OCI-LY1 (cell line): ENCODE results near the gene TGM1.
A peak's percentile ranks its signal among the peaks of the same experiment; 100 is the strongest.

Experiments used
- H2AFZ ChIP-seq: fragments of 200-600 bp; sonication (generic), shearing (Covaris generic); 2 replicates; pipeline ENCODE4 v1.6.0; 2014; ENCODE audit warnings: antibody characterized with exemption, mild to moderate bottlenecking, low read length
- H3F3A ChIP-seq: fragments of 200-600 bp; sonication (generic), shearing (Covaris generic); 2 replicates; pipeline ENCODE4 v1.6.0; 2014; ENCODE audit warnings: mild to moderate bottlenecking, antibody characterized with exemption, low read length, moderate library complexity; ENCODE audit not compliant: insufficient read depth
- H3K27ac ChIP-seq: fragments of 200-600 bp; sonication (generic); 2 replicates; pipeline ENCODE4 v1.5.1; 2014; ENCODE audit warnings: low read length, mixed run types, mild to moderate bottlenecking, low read depth; ENCODE audit not compliant: poor library complexity, severe bottlenecking
- H3K27me3 ChIP-seq: fragments of 200-600 bp; sonication (generic); 2 replicates; pipeline ENCODE4 v1.6.0; 2014; ENCODE audit warnings: antibody characterized with exemption, mild to moderate bottlenecking, low read length, moderate library complexity; ENCODE audit not compliant: insufficient read depth
- H3K36me3 ChIP-seq: fragments of 200-600 bp; sonication (generic); 2 replicates; pipeline ENCODE4 v1.6.1; 2014; ENCODE audit warnings: mild to moderate bottlenecking, antibody characterized with exemption, low read length, moderate library complexity, mixed read lengths; ENCODE audit not compliant: insufficient read depth
- H3K4me1 ChIP-seq: fragments of 200-600 bp; sonication (generic); 2 replicates; pipeline ENCODE4 v1.5.1; 2014; ENCODE audit warnings: mild to moderate bottlenecking, low read length, moderate library complexity; ENCODE audit not compliant: insufficient read depth, severe bottlenecking
- H3K4me2 ChIP-seq: fragments of 200-600 bp; sonication (generic), shearing (Covaris generic); 2 replicates; pipeline ENCODE4 v1.6.1; 2014; ENCODE audit warnings: low read length
- H3K4me3 ChIP-seq: fragments of 200-600 bp; sonication (generic); 2 replicates; pipeline ENCODE4 v1.5.1; 2014; ENCODE audit warnings: low read length, low read depth, mild to moderate bottlenecking, mixed read lengths; ENCODE audit not compliant: poor library complexity, severe bottlenecking
- H3K79me2 ChIP-seq: fragments of 200-600 bp; shearing (Covaris generic); 2 replicates; pipeline ENCODE4 v1.6.1; 2016; ENCODE audit warnings: mixed run types, low read length, mixed read lengths; ENCODE audit not compliant: insufficient read depth
- H3K9ac ChIP-seq: fragments of 200-600 bp; sonication (generic), shearing (Covaris generic); 2 replicates; pipeline ENCODE4 v1.6.1; 2014; ENCODE audit warnings: mild to moderate bottlenecking, low read length, mixed read lengths
- H3K9me2 ChIP-seq: fragments of 200-600 bp; sonication (generic), shearing (Covaris generic); 2 replicates; pipeline ENCODE4 v1.6.1; 2014; ENCODE audit warnings: low read depth, mild to moderate bottlenecking, low read length, mixed read lengths
- H3K9me3 ChIP-seq: fragments of 200-600 bp; shearing (Covaris generic); 2 replicates; pipeline ENCODE4 v1.6.1; 2014; ENCODE audit warnings: low read length, mixed read lengths
- H4K20me1 ChIP-seq: fragments of 200-600 bp; sonication (generic), shearing (Covaris generic); 2 replicates; pipeline ENCODE4 v1.6.0; 2016; ENCODE audit warnings: mild to moderate bottlenecking, low read length; ENCODE audit not compliant: insufficient read depth
- EZH2 ChIP-seq: fragments of 200-600 bp; sonication (generic), shearing (Covaris generic); IDR thresholded peaks from 2 replicates; pipeline ENCODE4 v1.8.0; 2017; ENCODE audit warnings: borderline replicate concordance, mixed run types, mild to moderate bottlenecking, antibody characterized with exemption, low read length, moderate library complexity, mixed read lengths
- TF ChIP-seq, protein P1 (sequence below): fragments of 200-600 bp; sonication (generic), shearing (Covaris generic); IDR thresholded peaks from 2 replicates; pipeline ENCODE4 v1.5.1; 2017; ENCODE audit warnings: mild to moderate bottlenecking, antibody characterized with exemption, low read length, moderate library complexity, mixed read lengths

The TGM1 gene

DNA sequence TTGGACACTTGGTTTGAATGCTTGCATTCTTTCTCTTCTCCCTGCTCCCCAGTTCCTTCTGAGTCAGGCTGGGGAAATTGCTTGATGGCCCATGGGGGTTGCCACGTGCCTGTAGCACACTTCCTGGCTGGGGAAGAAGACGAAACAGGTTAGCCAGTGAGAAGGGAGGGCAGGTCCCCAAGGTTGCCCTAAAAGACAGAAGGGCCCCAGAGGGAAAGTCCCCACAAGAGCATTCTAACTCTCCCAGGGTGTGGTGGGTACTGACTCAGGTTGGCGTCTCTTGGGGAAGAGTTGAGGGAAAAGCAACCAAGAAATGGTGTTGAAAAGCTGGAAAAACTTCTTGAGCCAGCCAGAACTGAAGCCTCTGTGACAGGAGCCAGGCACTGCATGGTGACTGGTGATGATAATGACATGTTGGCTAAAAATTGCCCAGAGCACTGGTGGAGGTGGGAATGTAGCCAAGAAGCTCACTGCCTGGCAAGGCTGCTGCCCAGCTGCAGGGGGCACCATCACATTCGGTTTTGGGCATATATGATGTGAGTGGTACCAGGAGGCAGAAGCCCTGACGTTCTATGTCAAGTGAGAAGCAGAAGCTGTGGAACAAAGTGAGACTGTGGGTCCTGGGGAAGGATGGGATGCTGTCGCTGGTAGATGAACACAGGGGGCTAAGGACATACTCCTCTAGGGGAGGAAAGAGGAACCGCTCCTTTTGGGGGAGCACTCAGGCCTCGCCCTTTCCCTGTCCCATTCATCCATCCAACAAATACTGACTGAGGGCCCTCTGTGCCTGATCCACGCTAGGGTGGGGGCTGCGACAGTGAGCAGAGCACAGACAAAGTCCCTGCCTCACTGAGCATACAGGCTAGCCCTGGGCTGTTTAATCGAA is 16.6 kb upstream of the TGM1 start:
- Histone ChIP-seq H3F3A (no peaks in the 10 kb centered on the region), H2AFZ (no peak overlapping the region), H3K27me3 (no peaks in the 10 kb centered on the region), H4K20me1 (no peaks in the 10 kb centered on the region), H3K27ac (no peak overlapping the region), H3K9ac (no peak overlapping the region), H3K4me3 (no peak overlapping the region), H3K36me3 (no peaks in the 10 kb centered on the region), H3K4me2 (no peak overlapping the region), H3K4me1 (peaks cover 23% of the 10 kb centered on the region), H3K9me2 (no peaks in the 10 kb centered on the region), H3K9me3 (no peaks in the 10 kb centered on the region), H3K79me2 (no peaks in the 10 kb centered on the region)
- TF ChIP-seq, protein P1, sequence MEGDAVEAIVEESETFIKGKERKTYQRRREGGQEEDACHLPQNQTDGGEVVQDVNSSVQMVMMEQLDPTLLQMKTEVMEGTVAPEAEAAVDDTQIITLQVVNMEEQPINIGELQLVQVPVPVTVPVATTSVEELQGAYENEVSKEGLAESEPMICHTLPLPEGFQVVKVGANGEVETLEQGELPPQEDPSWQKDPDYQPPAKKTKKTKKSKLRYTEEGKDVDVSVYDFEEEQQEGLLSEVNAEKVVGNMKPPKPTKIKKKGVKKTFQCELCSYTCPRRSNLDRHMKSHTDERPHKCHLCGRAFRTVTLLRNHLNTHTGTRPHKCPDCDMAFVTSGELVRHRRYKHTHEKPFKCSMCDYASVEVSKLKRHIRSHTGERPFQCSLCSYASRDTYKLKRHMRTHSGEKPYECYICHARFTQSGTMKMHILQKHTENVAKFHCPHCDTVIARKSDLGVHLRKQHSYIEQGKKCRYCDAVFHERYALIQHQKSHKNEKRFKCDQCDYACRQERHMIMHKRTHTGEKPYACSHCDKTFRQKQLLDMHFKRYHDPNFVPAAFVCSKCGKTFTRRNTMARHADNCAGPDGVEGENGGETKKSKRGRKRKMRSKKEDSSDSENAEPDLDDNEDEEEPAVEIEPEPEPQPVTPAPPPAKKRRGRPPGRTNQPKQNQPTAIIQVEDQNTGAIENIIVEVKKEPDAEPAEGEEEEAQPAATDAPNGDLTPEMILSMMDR = peak; percentile 67
- no peak for TF ChIP-seq EZH2

DNA sequence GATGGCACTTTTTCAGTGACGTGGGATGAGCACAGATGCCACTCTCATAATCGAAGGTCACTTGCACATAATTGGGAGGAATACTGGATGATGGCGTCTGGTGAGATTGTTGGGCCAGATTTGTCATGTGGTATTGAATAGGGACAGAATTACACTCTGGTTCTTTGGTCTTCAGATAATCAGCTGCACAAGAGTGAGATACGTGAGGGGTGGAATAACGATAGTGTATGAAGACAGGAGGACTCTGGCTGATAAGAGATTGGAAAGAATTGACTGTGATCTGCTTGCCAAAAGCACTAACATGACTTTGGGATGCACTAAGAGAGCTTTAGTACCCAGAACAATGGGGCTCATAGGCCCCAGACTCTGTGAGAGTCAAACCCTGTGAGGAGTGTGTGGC is 15.4 kb upstream of the TGM1 start:
- Histone ChIP-seq H2AFZ (no peak overlapping the region), H3K9ac (no peak overlapping the region), H3K4me3 (no peak overlapping the region), H3K9me3 (no peaks in the 10 kb centered on the region), H3F3A (no peaks in the 10 kb centered on the region), H3K4me1 (peaks cover 34% of the 10 kb centered on the region), H3K27ac (no peak overlapping the region), H3K9me2 (no peaks in the 10 kb centered on the region), H4K20me1 (no peaks in the 10 kb centered on the region), H3K27me3 (no peaks in the 10 kb centered on the region), H3K79me2 (no peaks in the 10 kb centered on the region), H3K4me2 (no peak overlapping the region), H3K36me3 (no peaks in the 10 kb centered on the region)
- no peak for TF ChIP-seq EZH2
- TF ChIP-seq, protein P1 = no peak

DNA sequence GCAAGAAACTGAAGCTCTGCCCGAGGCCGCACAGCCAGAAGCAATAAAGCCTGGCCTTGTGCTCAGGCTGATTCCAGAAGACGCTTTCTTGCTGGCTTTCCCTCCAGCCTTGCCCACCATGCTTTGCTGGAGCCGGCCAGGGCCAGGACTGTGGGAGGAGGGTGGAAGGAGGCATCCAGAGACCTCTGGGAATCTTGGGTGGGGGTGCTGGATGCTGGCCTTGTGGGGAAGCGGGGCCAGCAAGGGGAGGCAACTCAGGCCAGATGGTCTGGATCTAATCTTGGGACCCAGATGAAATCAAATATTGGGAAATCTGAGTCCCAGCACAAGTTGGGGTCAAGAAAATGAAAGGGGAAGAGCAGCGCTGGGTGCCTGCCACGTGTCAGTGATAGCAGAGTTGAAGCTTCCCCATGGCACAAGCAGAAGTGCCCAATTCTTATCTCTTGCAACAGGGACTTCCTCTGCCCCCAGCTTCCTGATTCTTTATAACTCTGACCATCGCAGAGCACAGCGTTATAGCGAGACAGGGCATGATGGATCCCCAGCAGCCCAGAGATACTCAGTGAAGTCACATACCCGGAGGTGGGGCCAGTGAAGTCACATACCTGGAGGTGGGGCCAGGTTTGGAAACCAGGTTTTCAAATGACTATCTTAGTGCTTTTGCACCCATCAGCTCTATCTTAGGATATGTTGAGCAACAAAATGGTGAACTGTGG is 14.8 kb upstream of the TGM1 start:
- Histone ChIP-seq H3F3A (no peaks in the 10 kb centered on the region), H3K9ac (no peak overlapping the region; the same call in 1 of the 2 replicates), H3K4me3 (no peak overlapping the region), H3K4me1 (peaks cover 38% of the 10 kb centered on the region), H3K9me2 (no peaks in the 10 kb centered on the region), H3K27me3 (no peaks in the 10 kb centered on the region), H3K4me2 (peak overlapping the region; percentile 6; the same call in 1 of the 2 replicates), H4K20me1 (no peaks in the 10 kb centered on the region), H3K9me3 (no peaks in the 10 kb centered on the region), H2AFZ (no peak overlapping the region), H3K79me2 (no peaks in the 10 kb centered on the region), H3K36me3 (no peaks in the 10 kb centered on the region), H3K27ac (no peak overlapping the region)
- TF ChIP-seq, protein P1 = no peak
- TF ChIP-seq EZH2 = no peak
